ENCODE measurements around the gene SUPT3H. TPM values are rescaled to one million over a fixed set of nuclear protein-coding genes. Genes with fewer than 3 reads are reported as not detected.

Gene SUPT3H
- total RNA-seq, 1 donor from 2014 or later, result 13.3 TPM

DNA sequence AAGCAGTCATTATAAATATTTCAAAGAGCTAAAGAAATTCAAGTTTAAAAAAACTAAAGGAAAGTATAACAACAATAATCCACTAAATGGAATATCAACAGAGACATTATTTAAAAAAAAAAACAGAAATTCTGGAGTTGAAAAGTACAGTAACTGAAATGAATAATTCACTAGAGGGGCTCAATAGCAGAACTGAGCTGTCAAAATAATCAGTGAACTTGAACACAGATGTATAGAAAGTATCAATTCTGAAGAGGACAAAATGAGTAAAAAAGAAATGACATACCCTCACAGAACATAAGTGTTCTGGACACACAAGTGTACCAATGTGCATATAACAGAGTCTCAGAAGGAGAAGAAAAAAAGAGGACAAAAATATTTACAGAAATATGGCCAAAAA is 241.2 kb downstream of the SUPT3H start:
- Mint-ChIP-seq H3K4me1 (ENCODE audit: low read depth) (peaks cover 22% of the 10 kb centered on the region), H3K36me3 (ENCODE audit: low read depth) (peaks cover 8% of the 10 kb centered on the region), H3K9me3 (ENCODE audit: low read depth) (peaks cover 34% of the 10 kb centered on the region), H3K27ac (ENCODE audit: unreplicated experiment) (no peak overlapping the region), H3K4me3 (ENCODE audit: unreplicated experiment) (no peak overlapping the region), H3K27me3 (ENCODE audit: low read depth) (no peaks in the 10 kb centered on the region)
- TF ChIP-seq, protein P1, sequence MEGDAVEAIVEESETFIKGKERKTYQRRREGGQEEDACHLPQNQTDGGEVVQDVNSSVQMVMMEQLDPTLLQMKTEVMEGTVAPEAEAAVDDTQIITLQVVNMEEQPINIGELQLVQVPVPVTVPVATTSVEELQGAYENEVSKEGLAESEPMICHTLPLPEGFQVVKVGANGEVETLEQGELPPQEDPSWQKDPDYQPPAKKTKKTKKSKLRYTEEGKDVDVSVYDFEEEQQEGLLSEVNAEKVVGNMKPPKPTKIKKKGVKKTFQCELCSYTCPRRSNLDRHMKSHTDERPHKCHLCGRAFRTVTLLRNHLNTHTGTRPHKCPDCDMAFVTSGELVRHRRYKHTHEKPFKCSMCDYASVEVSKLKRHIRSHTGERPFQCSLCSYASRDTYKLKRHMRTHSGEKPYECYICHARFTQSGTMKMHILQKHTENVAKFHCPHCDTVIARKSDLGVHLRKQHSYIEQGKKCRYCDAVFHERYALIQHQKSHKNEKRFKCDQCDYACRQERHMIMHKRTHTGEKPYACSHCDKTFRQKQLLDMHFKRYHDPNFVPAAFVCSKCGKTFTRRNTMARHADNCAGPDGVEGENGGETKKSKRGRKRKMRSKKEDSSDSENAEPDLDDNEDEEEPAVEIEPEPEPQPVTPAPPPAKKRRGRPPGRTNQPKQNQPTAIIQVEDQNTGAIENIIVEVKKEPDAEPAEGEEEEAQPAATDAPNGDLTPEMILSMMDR (IDR thresholded peaks at IDR 0.05), result no peak
- DNase-seq (ENCODE audit: low spot score), result no peak

DNA sequence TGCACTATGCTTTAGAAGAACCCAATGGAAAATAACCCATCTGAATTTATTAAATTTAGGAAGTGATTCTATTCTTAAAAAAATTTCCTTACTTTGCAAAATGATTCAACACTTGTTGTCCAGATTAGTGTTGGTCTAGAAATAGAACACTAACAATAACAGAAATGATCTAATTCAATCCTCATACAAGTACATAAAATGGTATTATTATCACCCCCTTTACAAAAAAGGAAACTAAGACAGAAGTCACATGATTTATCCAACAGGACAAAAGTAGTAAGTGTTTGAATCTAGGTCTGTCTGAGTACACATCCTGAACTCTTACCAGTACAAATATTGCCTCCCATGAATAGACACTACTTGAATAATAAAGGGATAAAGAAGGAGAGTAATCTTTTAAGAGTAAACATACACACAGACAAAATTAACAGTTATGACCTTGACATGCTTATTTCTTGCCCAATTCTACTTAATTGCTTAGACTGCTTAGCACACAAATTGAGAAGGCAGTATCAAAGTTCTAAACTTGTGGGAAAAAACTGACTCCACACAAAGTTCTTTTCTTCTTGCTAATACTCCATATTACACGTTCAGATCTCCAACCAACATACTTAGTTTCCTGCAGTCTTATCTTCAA is 245.0 kb downstream of the SUPT3H start:
- H3K4me1 Mint-ChIP-seq (ENCODE audit: low read depth), result peaks cover 22% of the 10 kb centered on the region
- TF ChIP-seq, protein P1 (IDR thresholded peaks at IDR 0.05), result no peak
- peaks cover 24% of the 10 kb centered on the region for H3K9me3 Mint-ChIP-seq (ENCODE audit: low read depth)
- H3K4me3 Mint-ChIP-seq (ENCODE audit: unreplicated experiment), result no peak overlapping the region
- H3K27ac Mint-ChIP-seq (ENCODE audit: unreplicated experiment), result no peak overlapping the region
- DNase-seq (ENCODE audit: low spot score), result no peak
- peaks cover 7% of the 10 kb centered on the region for H3K36me3 Mint-ChIP-seq (ENCODE audit: low read depth)
- no peaks in the 10 kb centered on the region for H3K27me3 Mint-ChIP-seq (ENCODE audit: low read depth)

DNA sequence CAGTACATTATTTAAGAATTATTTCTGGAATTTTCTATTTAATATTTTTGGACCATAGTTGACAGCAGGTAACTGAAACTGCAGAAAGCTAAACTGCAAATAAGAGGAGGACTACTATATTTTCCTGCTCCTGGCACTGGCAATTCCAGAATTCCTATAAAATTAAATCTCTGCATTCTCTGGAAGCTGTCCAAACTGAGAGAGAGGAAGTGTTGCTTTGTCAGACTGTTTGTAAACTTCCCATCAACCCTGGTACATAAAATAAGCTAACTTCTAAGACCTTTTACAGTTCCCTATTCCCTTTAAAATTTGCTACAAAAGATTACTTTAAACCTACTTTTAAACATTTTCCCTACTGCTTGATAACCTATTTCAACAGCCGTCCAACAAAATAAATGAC is 245.7 kb downstream of the SUPT3H start:
- peaks cover 22% of the 10 kb centered on the region for H3K4me1 Mint-ChIP-seq (ENCODE audit: low read depth)
- H3K4me3 Mint-ChIP-seq (ENCODE audit: unreplicated experiment), result no peak overlapping the region
- H3K27ac Mint-ChIP-seq (ENCODE audit: unreplicated experiment), result peak overlapping the region; percentile 9
- TF ChIP-seq, protein P1 (IDR thresholded peaks at IDR 0.05), result no peak
- no peak for DNase-seq (ENCODE audit: low spot score)
- peaks cover 19% of the 10 kb centered on the region for H3K9me3 Mint-ChIP-seq (ENCODE audit: low read depth)
- H3K36me3 Mint-ChIP-seq (ENCODE audit: low read depth), result peaks cover 6% of the 10 kb centered on the region
- H3K27me3 Mint-ChIP-seq (ENCODE audit: low read depth), result no peaks in the 10 kb centered on the region

DNA sequence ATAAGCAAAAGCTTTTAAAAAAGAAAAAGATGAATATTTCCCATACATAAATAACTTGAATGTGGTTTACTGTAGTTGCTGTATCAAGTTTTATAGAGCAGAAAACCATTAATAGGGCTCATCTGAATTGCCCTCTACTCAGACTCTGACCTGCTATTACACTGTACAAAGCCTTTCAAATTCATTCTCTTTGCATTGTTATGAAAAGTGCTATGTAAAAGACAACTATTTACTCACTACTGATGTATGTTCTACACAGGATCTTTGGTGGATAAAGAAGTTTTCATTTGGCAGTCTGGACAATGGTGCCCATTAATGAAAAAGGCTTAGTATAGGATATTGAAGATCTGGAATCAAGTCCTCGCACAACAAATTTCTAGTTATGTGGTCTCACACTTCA is 248.7 kb downstream of the SUPT3H start:
- Mint-ChIP-seq H3K9me3 (ENCODE audit: low read depth) (no peaks in the 10 kb centered on the region), H3K4me1 (ENCODE audit: low read depth) (peaks cover 19% of the 10 kb centered on the region), H3K27ac (ENCODE audit: unreplicated experiment) (no peak overlapping the region), H3K4me3 (ENCODE audit: unreplicated experiment) (no peak overlapping the region), H3K36me3 (ENCODE audit: low read depth) (no peaks in the 10 kb centered on the region), H3K27me3 (ENCODE audit: low read depth) (no peaks in the 10 kb centered on the region)
- no peak for DNase-seq (ENCODE audit: low spot score)
- TF ChIP-seq, protein P1 (IDR thresholded peaks at IDR 0.05), result no peak

DNA sequence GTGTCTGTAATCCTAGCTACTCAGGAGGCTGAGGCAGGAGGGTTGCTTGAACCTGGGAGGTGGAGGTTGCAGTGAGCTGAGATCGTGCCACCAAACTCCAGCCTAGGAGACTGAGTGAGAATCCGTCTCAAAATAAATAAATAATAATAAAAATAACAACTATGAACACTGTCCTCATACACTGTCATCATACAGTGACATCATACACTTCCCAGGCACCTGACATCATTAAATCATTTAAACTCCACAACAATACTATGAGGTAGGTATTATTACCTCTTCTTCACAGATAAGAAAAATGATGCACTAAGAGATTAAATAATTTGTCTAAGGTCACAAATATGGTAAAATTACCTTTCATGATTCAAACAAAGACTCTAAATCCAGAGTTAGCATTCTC is 250.5 kb downstream of the SUPT3H start:
- Mint-ChIP-seq H3K27me3 (ENCODE audit: low read depth) (no peaks in the 10 kb centered on the region), H3K27ac (ENCODE audit: unreplicated experiment) (no peak overlapping the region)

More for the DNA sequence above, 250.5 kb downstream of the SUPT3H start:
- TF ChIP-seq, protein P1 (IDR thresholded peaks at IDR 0.05), result no peak
- peaks cover 7% of the 10 kb centered on the region for H3K4me1 Mint-ChIP-seq (ENCODE audit: low read depth)
- no peak for DNase-seq (ENCODE audit: low spot score)
- H3K4me3 Mint-ChIP-seq (ENCODE audit: unreplicated experiment), result no peak overlapping the region
- no peaks in the 10 kb centered on the region for H3K36me3 Mint-ChIP-seq (ENCODE audit: low read depth)
- H3K9me3 Mint-ChIP-seq (ENCODE audit: low read depth), result no peaks in the 10 kb centered on the region

All from chondrocyte (in vitro differentiated cells).